NCI-H1092 (cell line): ENCODE results near the gene TCAIM.

Experiments used
- DNase-seq: peaks from one replicate; lab custom pipeline; 2025; lab: John Stamatoyannopoulos, UW

Gene TCAIM

GRCh38 chr3:44444896-44445691 lies 106.5 kb downstream of the TCAIM start:
- DNase-seq, result no peak

GRCh38 chr3:44445786-44446185 lies 107.2 kb downstream of the TCAIM start:
- DNase-seq, result no peak

- no peak for DNase-seq
Measured at GRCh38 chr3:44446929-44447328, 108.4 kb downstream of the TCAIM start.

- no peak for DNase-seq
Measured at GRCh38 chr3:44451441-44451840, 112.9 kb downstream of the TCAIM start.

- DNase-seq, result no peak
Measured at GRCh38 chr3:44454258-44454657, 115.7 kb downstream of the TCAIM start.

GRCh38 chr3:44455318-44455717 lies 116.8 kb downstream of the TCAIM start:
- DNase-seq, result no peak
